CD4-positive, alpha-beta T cell treated with Interleukin-4 for 4 hours (primary cell): Measurements from ENCODE around the gene SCP2D1.
"Not testable (repeated sequence)": the region's sequence is repeated elsewhere in the genome, so short reads cannot be mapped to it uniquely, and the experiment has no call there.

Source experiments
- DNase-seq: peaks from one replicate; pipeline ENCODE4 v3.0.0-alpha.2; 2020

The SCP2D1 gene

DNA sequence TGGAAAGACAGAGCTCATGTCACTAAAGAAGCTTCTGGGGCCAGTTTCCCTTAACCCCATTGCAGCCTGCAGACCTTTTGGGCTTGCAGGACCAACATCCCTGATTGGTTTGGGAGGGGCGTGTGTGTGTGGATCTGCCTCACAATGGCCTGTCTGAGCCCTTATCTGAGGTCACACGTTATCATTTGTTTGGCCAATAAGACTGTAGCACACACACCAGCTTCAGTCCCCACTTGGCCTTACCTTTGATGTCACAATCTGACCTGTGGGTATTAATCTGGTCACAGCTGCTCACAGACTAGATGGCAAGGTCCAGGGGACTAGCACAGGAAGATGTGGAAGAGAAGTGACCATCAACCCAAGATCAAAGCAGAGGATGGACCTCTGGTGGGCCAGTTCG is at the start of gene SCP2D1:
Gene SCP2D1, plus strand, starts transcription at position 301 of the 400 bp plus-strand sequence. Its CDS starts 33 bp downstream, at position 334.
- DNase-seq: no peak

- DNase-seq: no peak
These were observed 45.9 kb upstream of the SCP2D1 start for GRCh38 chr20:18767676-18768075.

- no peak for DNase-seq
These were observed 40.0 kb upstream of the SCP2D1 start for GRCh38 chr20:18773566-18773965.

- no peak for DNase-seq
These were observed 39.4 kb upstream of the SCP2D1 start for GRCh38 chr20:18774207-18774606.

- no peak for DNase-seq
These were observed 38.0 kb upstream of the SCP2D1 start for GRCh38 chr20:18775633-18776032.

- no peak for DNase-seq
These were observed 34.7 kb upstream of the SCP2D1 start for GRCh38 chr20:18778690-18779392.

DNA sequence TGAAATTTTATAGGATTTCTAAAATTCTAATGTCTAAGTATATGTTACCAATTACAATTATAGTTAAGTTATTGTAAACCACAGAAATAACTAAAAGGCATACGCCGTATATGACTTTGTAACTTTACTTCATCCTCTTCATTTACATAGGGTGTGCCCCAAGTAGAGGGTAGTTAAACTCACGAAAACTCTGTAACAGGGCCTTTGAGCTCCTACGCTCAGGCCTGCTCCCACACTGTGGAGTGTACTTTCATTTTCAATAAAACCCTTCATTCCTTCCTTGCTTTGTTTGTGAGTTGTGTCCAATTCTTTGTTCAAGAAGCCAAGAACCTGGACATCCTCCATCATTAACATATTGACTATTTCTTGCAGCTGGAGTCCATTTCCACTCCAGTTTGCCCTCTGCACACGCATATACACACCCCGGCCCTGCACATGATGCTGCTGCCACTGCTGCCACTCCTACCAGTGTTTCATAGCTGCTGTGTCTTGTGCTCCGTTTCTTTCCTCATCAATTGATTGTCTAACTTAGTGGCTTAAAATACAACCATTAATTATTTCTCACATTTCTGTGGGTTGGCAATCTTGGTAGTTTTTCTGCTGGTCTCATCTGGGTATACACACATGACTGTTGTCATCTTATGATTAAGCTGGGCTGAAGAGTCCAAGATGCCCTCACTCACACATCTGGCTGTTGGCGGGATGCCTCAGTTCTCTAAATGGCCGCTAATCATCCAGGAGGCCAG is 33.0 kb upstream of the SCP2D1 start:
- no peak for DNase-seq

GRCh38 chr20:18781509-18781908 is 32.1 kb upstream of the SCP2D1 start:
- no peak for DNase-seq

DNA sequence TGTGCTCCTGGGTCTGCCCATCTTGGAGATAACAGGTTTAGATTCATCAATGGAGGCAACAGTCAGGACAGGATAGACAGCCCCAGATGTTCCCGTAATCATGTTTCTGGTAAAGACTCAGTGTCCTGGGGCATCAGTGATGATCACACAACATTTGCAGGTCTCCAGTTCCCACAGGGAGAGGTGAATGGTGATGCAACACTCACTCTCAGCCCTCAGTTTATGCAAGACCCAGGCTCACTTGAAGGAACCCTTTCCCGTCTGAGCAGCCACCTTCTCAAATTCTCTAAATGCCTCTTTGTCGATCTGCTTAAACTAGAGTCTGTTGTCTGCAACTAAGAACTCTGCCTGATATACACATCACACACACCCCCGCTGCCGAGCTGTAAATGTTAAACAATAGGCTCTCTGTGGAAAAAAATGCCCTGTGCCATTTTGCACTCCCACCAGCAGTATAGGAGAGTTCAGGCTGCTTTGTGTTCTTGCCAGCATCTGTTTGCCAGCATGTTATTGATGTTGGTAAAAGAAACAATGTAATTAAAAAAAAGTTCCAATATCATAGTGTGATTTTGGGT is 30.1 kb upstream of the SCP2D1 start:
- DNase-seq: no peak

DNA sequence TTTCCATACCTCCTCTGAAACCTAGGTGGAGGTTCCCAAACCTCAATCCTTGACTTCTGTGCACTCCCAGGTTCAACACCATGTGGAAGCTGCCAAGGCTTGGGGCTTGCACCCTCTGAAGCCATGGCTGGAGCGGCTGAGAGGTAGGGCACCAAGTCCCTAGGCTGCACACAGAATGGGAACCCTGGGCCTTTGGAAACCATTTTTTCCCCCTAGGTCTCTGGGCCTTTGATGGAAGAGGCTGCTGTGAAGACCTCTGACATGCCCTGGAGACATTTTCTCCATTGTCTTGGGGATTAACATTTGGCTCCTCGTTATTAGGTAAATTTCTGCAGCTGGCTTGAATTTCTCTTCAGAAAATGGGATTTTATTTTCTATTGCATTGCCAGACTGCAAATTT is 26.5 kb upstream of the SCP2D1 start:
- not testable (repeated sequence) for DNase-seq

- DNase-seq: no peak
These were observed 25.6 kb upstream of the SCP2D1 start for GRCh38 chr20:18788021-18788420.

- DNase-seq: no peak
These were observed 22.8 kb upstream of the SCP2D1 start for GRCh38 chr20:18790787-18791186.

DNA sequence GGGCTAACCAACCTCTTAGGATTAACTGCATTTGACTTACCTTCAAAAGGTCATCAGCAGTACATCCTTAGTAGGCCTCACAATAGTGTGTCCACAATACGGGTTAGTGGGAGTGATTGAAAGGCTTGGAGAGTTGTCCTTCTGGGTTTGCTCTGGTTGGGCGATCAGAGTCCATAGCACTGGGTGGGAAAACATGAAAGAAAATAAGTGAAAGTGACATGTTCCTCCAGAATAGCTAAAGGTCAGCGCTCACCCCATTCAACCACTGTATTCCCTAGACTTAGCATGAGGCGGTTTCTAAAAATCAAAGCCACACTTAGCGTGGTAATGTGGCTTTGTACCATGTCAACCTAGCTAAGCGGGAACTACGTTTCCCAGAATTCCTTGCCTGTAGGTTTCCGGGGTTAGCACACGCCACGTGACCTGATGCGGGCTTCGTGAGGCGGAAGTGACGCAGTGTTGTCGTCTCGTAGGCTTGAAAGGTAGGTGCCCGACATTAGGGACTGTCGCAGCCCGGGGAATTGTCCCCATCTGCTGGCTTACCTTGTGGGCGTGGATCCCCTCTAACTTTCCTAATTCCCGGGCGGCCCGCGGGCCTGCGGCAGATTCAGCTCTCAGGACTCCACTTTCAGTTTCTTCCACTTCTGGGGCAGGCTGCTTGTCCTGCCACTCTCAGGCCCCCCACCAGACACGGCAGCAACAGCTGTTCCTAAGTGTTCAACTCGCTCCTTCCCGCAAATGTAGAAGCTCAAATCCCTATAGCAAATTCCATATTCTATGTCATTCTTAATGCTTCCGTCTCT is 19.8 kb upstream of the SCP2D1 start:
- DNase-seq: peak; percentile 90

GRCh38 chr20:18794428-18794787 is 19.2 kb upstream of the SCP2D1 start:
- DNase-seq: no peak

DNA sequence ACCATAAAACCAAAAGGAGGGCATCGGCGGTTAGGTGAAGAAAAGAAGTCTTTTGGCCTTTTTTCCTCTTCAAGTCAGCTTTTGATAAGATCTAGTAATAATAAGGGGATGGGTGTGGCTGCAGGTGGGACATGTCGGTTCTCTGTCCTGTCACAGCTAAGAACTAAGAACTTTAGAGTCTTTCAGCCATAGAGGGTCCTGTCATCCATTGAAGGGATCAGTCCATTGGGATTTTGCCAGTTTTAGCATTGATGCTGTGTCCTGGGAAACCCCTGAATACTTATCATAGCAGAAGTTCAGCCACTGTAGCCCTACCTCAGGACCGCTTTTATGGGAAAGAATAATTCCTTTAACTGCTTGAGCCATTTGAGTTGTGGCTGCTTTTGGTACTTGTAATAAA is 18.2 kb upstream of the SCP2D1 start:
- DNase-seq: no peak

DNA sequence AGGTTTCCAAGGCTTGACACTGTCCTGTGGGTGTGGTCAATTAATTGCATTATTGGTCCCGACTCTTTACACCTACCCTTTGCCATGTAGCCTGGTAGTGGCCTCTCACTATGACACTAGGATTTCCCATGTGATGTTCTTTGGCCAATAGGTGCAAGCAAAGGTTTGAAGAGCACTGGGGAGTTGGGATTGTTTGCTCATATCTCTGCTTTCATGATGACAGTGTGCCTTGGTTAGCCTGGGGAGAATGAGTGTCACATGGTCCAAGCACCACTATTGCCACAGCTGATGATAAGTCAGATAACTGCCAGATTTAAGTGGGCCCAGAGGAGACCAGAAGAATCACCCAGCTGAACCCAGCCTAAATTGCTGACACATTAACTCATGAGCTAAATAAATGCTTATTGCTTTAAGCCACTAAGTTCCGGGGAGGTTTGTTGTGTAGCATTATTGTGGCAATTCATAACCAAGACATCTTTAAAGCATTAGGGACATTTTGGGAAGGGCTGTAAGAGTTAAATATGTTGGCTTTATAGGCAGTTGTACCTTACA is 17.2 kb upstream of the SCP2D1 start:
- DNase-seq: no peak

DNA sequence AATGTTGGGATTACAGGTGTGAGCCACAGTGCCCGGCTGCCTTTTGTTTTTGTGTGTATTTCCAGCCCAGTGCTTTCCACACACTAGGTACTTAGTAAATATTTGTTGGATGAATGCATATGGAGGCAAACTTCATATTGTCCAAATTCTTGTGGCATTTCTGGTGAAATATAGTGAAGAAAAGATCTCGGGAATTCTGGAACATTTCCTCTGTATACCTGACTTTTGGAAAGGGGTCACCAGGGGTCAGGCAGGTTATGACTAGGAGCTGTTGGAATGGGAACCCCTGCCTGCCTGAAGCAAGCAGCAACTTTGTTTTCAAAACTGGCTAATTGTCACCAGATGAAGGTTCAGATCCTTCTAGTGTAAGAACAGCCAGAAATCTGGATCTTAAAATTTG is 12.1 kb upstream of the SCP2D1 start:
- no peak for DNase-seq

DNA sequence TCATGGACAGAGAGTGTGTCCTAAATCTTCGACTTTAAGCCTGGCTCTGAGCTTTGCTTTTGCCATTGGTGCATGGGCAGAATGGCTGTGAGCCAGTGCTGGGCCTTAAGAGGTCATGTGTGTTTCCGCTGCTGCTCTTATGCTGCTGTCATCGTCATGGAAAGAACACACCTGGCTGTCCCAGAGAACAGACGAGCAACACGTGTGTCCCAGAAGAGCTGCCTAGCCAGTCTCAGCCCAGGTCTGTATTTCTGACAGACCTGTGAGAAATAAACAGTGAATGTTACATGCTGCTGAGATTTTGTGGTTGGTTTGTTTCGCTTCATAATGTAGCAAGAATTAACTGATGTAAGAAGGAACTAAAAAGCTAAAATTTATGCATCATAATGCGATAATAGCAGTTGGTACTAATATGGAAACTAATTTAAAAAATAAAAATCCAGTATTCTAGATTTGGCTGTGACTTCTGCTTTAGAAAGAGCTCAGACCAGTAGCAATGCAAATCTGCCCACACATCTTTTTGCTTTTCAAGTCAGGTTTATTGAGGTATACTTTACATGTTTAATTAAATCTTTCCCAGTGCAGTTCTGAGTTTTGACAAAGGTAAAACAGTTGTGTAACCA is 11.5 kb upstream of the SCP2D1 start:
- DNase-seq: no peak

DNA sequence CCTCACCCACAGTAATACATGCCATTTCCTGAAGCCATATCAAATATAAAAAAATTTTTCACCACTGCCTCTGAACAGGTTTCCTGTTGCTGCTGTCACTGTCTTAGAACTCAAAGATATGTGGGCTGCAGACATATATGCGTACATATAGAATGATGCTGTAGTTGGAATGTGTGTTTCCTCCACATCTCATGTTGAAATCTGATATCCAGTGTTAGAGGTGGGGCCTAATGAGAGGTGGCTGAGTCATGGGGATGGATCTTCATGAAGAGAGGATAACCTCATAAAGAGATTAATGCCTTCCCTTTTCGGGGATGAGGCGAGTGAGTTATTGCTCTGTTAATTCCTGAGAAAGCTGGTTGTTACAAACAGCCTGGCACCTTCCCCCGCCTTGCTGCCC is 7.7 kb upstream of the SCP2D1 start:
- no peak for DNase-seq

GRCh38 chr20:18808712-18809111 is 4.9 kb upstream of the SCP2D1 start:
- no peak for DNase-seq

- no peak for DNase-seq
These were observed 2.4 kb upstream of the SCP2D1 start for GRCh38 chr20:18811186-18811585.

DNA sequence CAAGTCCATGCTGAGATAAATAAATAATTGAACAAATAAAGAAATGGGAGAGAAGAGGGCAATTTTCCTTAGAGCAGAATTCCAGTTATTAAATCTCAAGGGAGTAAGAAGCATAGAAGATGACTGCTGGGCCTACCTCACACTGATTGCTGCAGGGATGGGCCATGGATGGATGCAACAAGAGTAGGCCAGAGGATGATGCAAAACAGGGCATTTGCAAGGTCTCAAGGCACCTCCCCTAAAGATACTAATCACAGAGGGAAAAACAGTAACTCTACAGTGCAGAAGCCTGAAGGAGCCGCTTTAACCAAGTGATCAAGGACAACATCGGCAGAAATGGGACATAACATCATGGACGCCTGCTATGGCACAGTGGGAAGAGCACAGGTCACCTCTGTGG is 1.7 kb upstream of the SCP2D1 start:
- no peak for DNase-seq
